ENCODE measurements around the gene PKNOX2. TPM values are rescaled to one million over a fixed set of nuclear protein-coding genes. Genes with fewer than 3 reads are reported as not detected.

PKNOX2 gene
- total and polyA plus RNA-seq, 9 of the 15 experiments (the other 6 are each of a cell fraction or from before 2014, with no cell fraction given), result not detected

GRCh38 chr11:125193416-125193726 is 28.8 kb downstream of the PKNOX2 start:
- no peaks in the 10 kb centered on the region for H3K36me3 ChIP-seq (ENCODE audit: control insufficient read depth, insufficient read depth, low read length)
- ATAC-seq, result no peak
- H3K4me2 ChIP-seq (ENCODE audit: insufficient read depth, low read length), result no peak overlapping the region
- H3K27ac ChIP-seq (ENCODE audit: extremely low read depth, low read depth, low read length), result no peak overlapping the region
- POLR2A ChIA-PET, result interaction anchor here (0.5 kb wide), 1 partner anchor 10 kb away, joined by 3 read pairs; no protein-coding TSS in a partner anchor
- intact Hi-C loops (cut with micrococcal nuclease) (no loop called here), in situ Hi-C loops (cut with MboI) (no loop called here)
- H2AFZ ChIP-seq (ENCODE audit: low read depth, low read length), result no peak overlapping the region
- H3K9me1 ChIP-seq (ENCODE audit: control insufficient read depth, insufficient read depth, low read length), result peaks cover 3% of the 10 kb centered on the region
- H3K27me3 ChIP-seq (ENCODE audit: control insufficient read depth in 2 of 2, insufficient read depth in 2 of 2, low read length in 2 of 2), result peaks cover 23 to 79% of the 10 kb centered on the region in 2 experiments
- no peak overlapping the region for H3K4me3 ChIP-seq
- H3K9me3 ChIP-seq (replicated peaks; ENCODE audit: control insufficient read depth, insufficient read depth, low read depth, low read length), result no peaks in the 10 kb centered on the region
- H3K79me2 ChIP-seq (ENCODE audit: control insufficient read depth, insufficient read depth, low read length), result no peaks in the 10 kb centered on the region
- no TSS peak for BruUV-seq (replicated peaks)
- TF ChIP-seq IRF9 (tag; IDR thresholded peaks at IDR 0.05), result no peak
- no peak for TF ChIP-seq SREBF2 (CRISPR knock-in tag; IDR thresholded peaks at IDR 0.05)
- no peaks in the 10 kb centered on the region for H4K20me1 ChIP-seq (replicated peaks; ENCODE audit: control insufficient read depth, insufficient read depth, low read length)
- CTCF ChIA-PET (ENCODE audit: low intra/inter-chr PET ratio), result no interaction called here
- no peak for DNase-seq (ENCODE audit: extremely low read depth in 1 of 4, low spot score in 3 of 4)
- FAIRE-seq, result no peak
- 0% methylated on average over 4 of the region's 4 CpGs for WGBS (ENCODE audit: insufficient coverage, low coverage, missing lambda C conversion rate)
- H3K4me1 ChIP-seq (replicated peaks in 1 of 2; ENCODE audit: control insufficient read depth in 2 of 2, insufficient read depth in 2 of 2, low read length in 2 of 2), result no peaks in the 10 kb centered on the region
- H3K9ac ChIP-seq (ENCODE audit: insufficient read depth in 1 of 2, low read depth in 2 of 2, low read length in 2 of 2), result no peak overlapping the region

- no peaks in the 10 kb centered on the region for H3K4me1 ChIP-seq (replicated peaks in 1 of 2; ENCODE audit: control insufficient read depth in 2 of 2, insufficient read depth in 2 of 2, low read length in 2 of 2)
- H2AFZ ChIP-seq (ENCODE audit: low read depth, low read length), result no peak overlapping the region
- WGBS (ENCODE audit: insufficient coverage, low coverage, missing lambda C conversion rate), result 2% methylated on average over 7 of the region's 7 CpGs
- no peaks in the 10 kb centered on the region for H4K20me1 ChIP-seq (replicated peaks; ENCODE audit: control insufficient read depth, insufficient read depth, low read length)
- H3K9ac ChIP-seq (ENCODE audit: insufficient read depth in 1 of 2, low read depth in 2 of 2, low read length in 2 of 2), result no peak overlapping the region
- DNase-seq (ENCODE audit: extremely low read depth in 1 of 4, low spot score in 3 of 4) (no peak), FAIRE-seq (no peak), ATAC-seq (no peak)
- ChIA-PET POLR2A (interaction anchor here (0.5 kb wide), 1 partner anchor 11 kb away, joined by 3 read pairs; no protein-coding TSS in a partner anchor), CTCF (ENCODE audit: low intra/inter-chr PET ratio) (no interaction called here)
- TF ChIP-seq HEY1 (CRISPR knock-in tag; IDR thresholded peaks at IDR 0.05; ENCODE audit: borderline replicate concordance) (no peak), PHB2 (IDR thresholded peaks at IDR 0.05; ENCODE audit: low read depth) (no peak)
- no peak overlapping the region for H3K4me3 ChIP-seq
- peaks cover 3% of the 10 kb centered on the region for H3K9me1 ChIP-seq (ENCODE audit: control insufficient read depth, insufficient read depth, low read length)
- H3K27ac ChIP-seq (ENCODE audit: extremely low read depth, low read depth, low read length), result no peak overlapping the region
- in situ Hi-C loops (cut with MboI), result no loop called here
- H3K4me2 ChIP-seq (ENCODE audit: insufficient read depth, low read length), result no peak overlapping the region
- peaks cover 22 to 75% of the 10 kb centered on the region in 2 experiments for H3K27me3 ChIP-seq (ENCODE audit: control insufficient read depth in 2 of 2, insufficient read depth in 2 of 2, low read length in 2 of 2)
- H3K36me3 ChIP-seq (ENCODE audit: control insufficient read depth, insufficient read depth, low read length), result no peaks in the 10 kb centered on the region
- no peaks in the 10 kb centered on the region for H3K9me3 ChIP-seq (replicated peaks; ENCODE audit: control insufficient read depth, insufficient read depth, low read depth, low read length)
- intact Hi-C loops (cut with micrococcal nuclease), result no loop called here
- no peaks in the 10 kb centered on the region for H3K79me2 ChIP-seq (ENCODE audit: control insufficient read depth, insufficient read depth, low read length)
- no TSS peak for BruUV-seq (replicated peaks)
These were observed 29.3 kb downstream of the PKNOX2 start for GRCh38 chr11:125193841-125194240.
